ENCODE measurements around the gene LAMC2.

GRCh38 chr1:183203094-183203493, 17.0 kb downstream of the LAMC2 start:
- TF ChIP-seq CTCF (conservative IDR thresholded peaks at IDR 0.05; ENCODE audit: low read depth, low read length) (no peak), EZH2 (IDR thresholded peaks at IDR 0.05; ENCODE audit: borderline replicate concordance, low read depth, low read length, poor library complexity, severe bottlenecking) (no peak)

Data from A673 (cell line).